Endothelial cell of umbilical vein (primary cell): Measurements from ENCODE around the gene LHCGR.

Source experiments
- CTCF ChIP-seq, 2 donors: IDR thresholded peaks; 1 replicate in 1 of 2; 2 replicates in 1 of 2; pipeline ENCODE4 v1.5.1; 2011; ENCODE audit warnings: low read length in 2 of 2, mild to moderate bottlenecking in 2 of 2, moderate library complexity in 2 of 2, control low read depth in 1 of 2, inconsistent platforms in 1 of 2, low read depth in 1 of 2; ENCODE audit not compliant: insufficient read depth in 1 of 2; ENCODE audit errors: extremely low read depth in 1 of 2
- EZH2 ChIP-seq: IDR thresholded peaks from 2 replicates; pipeline ENCODE4 v1.6.1; 2012; ENCODE audit warnings: borderline replicate concordance, low read depth, mild to moderate bottlenecking, moderate library complexity, low read length, inconsistent platforms; ENCODE audit not compliant: severe bottlenecking
- FOS ChIP-seq: IDR thresholded peaks from 2 replicates; pipeline ENCODE4 v1.6.1; 2011; ENCODE audit warnings: mild to moderate bottlenecking, low read length, moderate library complexity, borderline replicate concordance; ENCODE audit not compliant: insufficient read depth
- MAX ChIP-seq: IDR thresholded peaks from 2 replicates; pipeline ENCODE4 v1.6.1; 2011; ENCODE audit not compliant: insufficient read depth, insufficient read length
- POLR2A ChIP-seq: IDR thresholded peaks from 2 replicates; pipeline ENCODE4 v1.6.1; 2012; ENCODE audit warnings: low read depth, mild to moderate bottlenecking, control low read depth, low read length

- no peak for TF ChIP-seq CTCF (IDR thresholded peaks at IDR 0.05; ENCODE audit: extremely low read depth in 1 of 2, insufficient read depth in 1 of 2, low read depth in 1 of 2, low read length in 2 of 2)
- TF ChIP-seq POLR2A = no peak
- TF ChIP-seq EZH2 = no peak
- TF ChIP-seq MAX = no peak
- no peak for TF ChIP-seq FOS
Measured at GRCh38 chr2:48714245-48714644, 41.3 kb downstream of the LHCGR start.
